Activated T-cell treated with anti-CD3 and anti-CD28 coated beads, Interleukin-2, amount 50 U/mL, for 72 hours (primary cell): Measurements from ENCODE around the gene COL18A1. TPM values are rescaled to one million over a fixed set of nuclear protein-coding genes. Genes with fewer than 3 reads are reported as not detected.
A peak's percentile ranks its signal among the peaks of the same experiment; 100 is the strongest.

Experiments used
- ATAC-seq, 2 donors: fragments of 150-1000 bp; cut with Tn5 transposase; replicated peaks in 1 of 2; 2 replicates each; pipeline ENCODE4 v1.10.0; 2021; ENCODE audit warnings: moderate library complexity in 2 of 2, mild to moderate bottlenecking in 1 of 2
- DNase-seq, 2 donors: peaks; one replicate each; pipeline ENCODE4 v3.0.0; 2021 to 2022; ENCODE audit warnings: mixed read lengths in 1 of 2
- H3K27ac Mint-ChIP-seq: one replicate; pipeline ENCODE4 v1.8.0; 2022; ENCODE audit warnings: mild to moderate bottlenecking, moderate library complexity, mixed read lengths
- H3K27me3 Mint-ChIP-seq: one replicate; pipeline ENCODE4 v1.8.0; 2022; ENCODE audit warnings: low read depth, mixed read lengths
- H3K36me3 Mint-ChIP-seq, 2 donors: one replicate each; pipeline ENCODE4 v1.8.0; 2022; ENCODE audit warnings: mixed read lengths in 2 of 2, mild to moderate bottlenecking in 1 of 2; ENCODE audit not compliant: insufficient read depth in 2 of 2
- H3K4me1 Mint-ChIP-seq: one replicate; pipeline ENCODE4 v1.8.0; 2022; ENCODE audit warnings: low read depth, mixed read lengths
- H3K4me3 Mint-ChIP-seq, 2 donors: one replicate each; pipeline ENCODE4 v1.8.0; 2022; ENCODE audit warnings: mild to moderate bottlenecking in 2 of 2, mixed read lengths in 2 of 2, moderate library complexity in 2 of 2
- H3K9me3 Mint-ChIP-seq, 2 donors: one replicate each; pipeline ENCODE4 v1.8.0; 2022; ENCODE audit warnings: mixed read lengths in 2 of 2
- total RNA-seq, 2 donors: library from RNA; stranded (reverse); gene quantifications; one replicate each; pipeline ENCODE4 v1.2.3, GENCODE V29; 2022

COL18A1 gene
- total RNA-seq, 2 donors from 2014 or later, result 4.9 to 7.5 TPM

GRCh38 chr21:45507888-45508508, 103.0 kb downstream of the COL18A1 start:
- no peaks in the 10 kb centered on the region for H3K4me1 Mint-ChIP-seq

GRCh38 chr21:45508607-45509565, 103.9 kb downstream of the COL18A1 start:
- Mint-ChIP-seq H3K9me3 (no peaks in the 10 kb centered on the region), H3K27me3 (no peaks in the 10 kb centered on the region), H3K27ac (no peak overlapping the region), H3K4me1 (no peaks in the 10 kb centered on the region), H3K36me3 (peaks cover 0 to 2% of the 10 kb centered on the region in 2 donors), H3K4me3 (no peak overlapping the region)
- ATAC-seq (no peak), DNase-seq (no peak)

More at GRCh38 chr21:45507888-45508508, 103.0 kb downstream of the COL18A1 start:
- H3K27me3 Mint-ChIP-seq, result no peaks in the 10 kb centered on the region
- no peaks in the 10 kb centered on the region for H3K9me3 Mint-ChIP-seq
- no peaks in the 10 kb centered on the region for H3K36me3 Mint-ChIP-seq
- no peak overlapping the region for H3K4me3 Mint-ChIP-seq
- DNase-seq, result no peak
- H3K27ac Mint-ChIP-seq, result peak overlapping the region; percentile 65
- ATAC-seq, result no peak

- ATAC-seq, result no peak
- no peak for DNase-seq
- Mint-ChIP-seq H3K4me1 (no peaks in the 10 kb centered on the region), H3K27ac (no peak overlapping the region), H3K9me3 (no peaks in the 10 kb centered on the region), H3K4me3 (no peak overlapping the region), H3K36me3 (peaks cover 0 to 2% of the 10 kb centered on the region in 2 donors), H3K27me3 (no peaks in the 10 kb centered on the region)
Measured at GRCh38 chr21:45509566-45510465, 104.9 kb downstream of the COL18A1 start.

- no peak for DNase-seq
Measured at GRCh38 chr21:45510466-45510955, 105.5 kb downstream of the COL18A1 start.

GRCh38 chr21:45511007-45511406, 106.0 kb downstream of the COL18A1 start:
- Mint-ChIP-seq H3K9me3 (no peaks in the 10 kb centered on the region), H3K4me1 (no peaks in the 10 kb centered on the region), H3K4me3 (no peak overlapping the region), H3K27ac (no peak overlapping the region), H3K36me3 (peaks cover 0 to 2% of the 10 kb centered on the region in 2 donors), H3K27me3 (no peaks in the 10 kb centered on the region)
- no peak for DNase-seq
- ATAC-seq, result no peak

More at GRCh38 chr21:45510466-45510955, 105.5 kb downstream of the COL18A1 start:
- Mint-ChIP-seq H3K4me1 (no peaks in the 10 kb centered on the region), H3K36me3 (peaks cover 0 to 2% of the 10 kb centered on the region in 2 donors), H3K4me3 (no peak overlapping the region), H3K27ac (no peak overlapping the region), H3K27me3 (no peaks in the 10 kb centered on the region), H3K9me3 (no peaks in the 10 kb centered on the region)
- no peak for ATAC-seq

- H3K4me1 Mint-ChIP-seq, result no peaks in the 10 kb centered on the region
- peaks cover 0 to 2% of the 10 kb centered on the region in 2 donors for H3K36me3 Mint-ChIP-seq
- DNase-seq (no peak), ATAC-seq (no peak)
- H3K9me3 Mint-ChIP-seq, result no peaks in the 10 kb centered on the region
- no peaks in the 10 kb centered on the region for H3K27me3 Mint-ChIP-seq
- H3K4me3 Mint-ChIP-seq, result no peak overlapping the region
- H3K27ac Mint-ChIP-seq, result peak overlapping the region; percentile 50
Measured at GRCh38 chr21:45511661-45512431, 106.9 kb downstream of the COL18A1 start.

- H3K27me3 Mint-ChIP-seq, result no peaks in the 10 kb centered on the region
- ATAC-seq (no peak), DNase-seq (no peak)
- H3K4me1 Mint-ChIP-seq, result peaks cover 8% of the 10 kb centered on the region
- peaks cover 0 to 4% of the 10 kb centered on the region in 2 donors for H3K36me3 Mint-ChIP-seq
- H3K27ac Mint-ChIP-seq, result no peak overlapping the region
- no peak overlapping the region for H3K4me3 Mint-ChIP-seq
- no peaks in the 10 kb centered on the region for H3K9me3 Mint-ChIP-seq
Measured at GRCh38 chr21:45512626-45513002, 107.6 kb downstream of the COL18A1 start.

GRCh38 chr21:45513003-45513717, 108.2 kb downstream of the COL18A1 start:
- peaks cover 13% of the 10 kb centered on the region for H3K4me1 Mint-ChIP-seq
- no peak overlapping the region for H3K27ac Mint-ChIP-seq
- peaks cover 5 to 9% of the 10 kb centered on the region in 2 donors for H3K36me3 Mint-ChIP-seq
- DNase-seq (no peak), ATAC-seq (no peak)
- no peak overlapping the region for H3K4me3 Mint-ChIP-seq
- H3K9me3 Mint-ChIP-seq, result peaks cover 3 to 4% of the 10 kb centered on the region in 2 donors
- H3K27me3 Mint-ChIP-seq, result no peaks in the 10 kb centered on the region

GRCh38 chr21:45513741-45514310, 108.9 kb downstream of the COL18A1 start:
- Mint-ChIP-seq H3K27me3 (no peaks in the 10 kb centered on the region), H3K27ac (no peak overlapping the region), H3K4me1 (peaks cover 20% of the 10 kb centered on the region), H3K36me3 (peaks cover 11 to 15% of the 10 kb centered on the region in 2 donors), H3K9me3 (peaks cover 6 to 10% of the 10 kb centered on the region in 2 donors), H3K4me3 (no peak overlapping the region)
- ATAC-seq (no peak), DNase-seq (no peak)

GRCh38 chr21:45514311-45515021, 109.5 kb downstream of the COL18A1 start:
- Mint-ChIP-seq H3K4me1 (peaks cover 21% of the 10 kb centered on the region), H3K4me3 (no peak overlapping the region), H3K36me3 (peaks cover 16 to 22% of the 10 kb centered on the region in 2 donors), H3K9me3 (peaks cover 11 to 15% of the 10 kb centered on the region in 2 donors), H3K27me3 (no peaks in the 10 kb centered on the region), H3K27ac (no peak overlapping the region)
- DNase-seq (no peak), ATAC-seq (no peak)
